K562 (cell line): ENCODE data around the gene NEUROD6. TPM values are rescaled to one million over a fixed set of nuclear protein-coding genes. Genes with fewer than 3 reads are reported as not detected.

Source experiments
- ATAC-seq: fragments of 200-7000 bp; cut with Tn5 transposase; 3 replicates; pipeline ENCODE4 v1.9.1; 2020; ENCODE audit warnings: moderate library complexity
- BruUV-seq: library from RNA; stranded (reverse); fragments of 400-500 nt; replicated peaks from 2 replicates; lab custom pipeline; 2021; lab: Mats Ljungman, UMichigan
- CTCF ChIA-PET: fragments of 300-600 bp; formaldehyde crosslinking; extraction: SDS; loops from one replicate; lab custom pipeline; 2021; ENCODE audit warnings: low intra/inter-chr PET ratio; lab: Yijun Ruan, JAX
- POLR2A ChIA-PET: fragments of 300-600, 350-650 bp; sonication (Branson Sonifier 250); formaldehyde crosslinking; extraction: SDS; loops from one replicate; lab custom pipeline; 2021; ENCODE audit warnings: antibody characterized with exemption, inconsistent platforms; lab: Yijun Ruan, JAX
- DNase-seq, 4 experiments: peaks; one replicate each; pipeline versions ENCODE4 v3.0.0 to v3.0.0-alpha.2; 2011 to 2018; ENCODE audit warnings: low spot score in 3 of 4, mixed read lengths in 3 of 4; ENCODE audit errors: extremely low read depth in 1 of 4
- FAIRE-seq: peaks from 2 replicates; lab custom pipeline; 2011; peaks lifted over from hg19 to GRCh38; lab: Jason Lieb, UNC
- H2AFZ ChIP-seq: 2 replicates; pipeline ENCODE4 v1.6.0; 2011; ENCODE audit warnings: low read depth, low read length, control low read depth, inconsistent platforms
- H3K27ac ChIP-seq: fragments of 200-600 bp; 3 replicates; pipeline ENCODE4 v1.8.0; 2011; ENCODE audit warnings: low read depth, mild to moderate bottlenecking, control low read depth, inconsistent platforms, low read length, moderate library complexity, mixed read lengths; ENCODE audit errors: extremely low read depth
- H3K27me3 ChIP-seq, 2 experiments: fragments of 300-600 bp in 1 of 2; 2 replicates in 1 of 2; 3 replicates in 1 of 2; pipeline versions ENCODE4 v1.6.0 to v1.8.0; 2011; ENCODE audit warnings: inconsistent platforms in 2 of 2, low read length in 2 of 2, mild to moderate bottlenecking in 1 of 2, mixed read lengths in 1 of 2, moderate library complexity in 1 of 2; ENCODE audit not compliant: control insufficient read depth in 2 of 2, insufficient read depth in 2 of 2
- H3K36me3 ChIP-seq: fragments of 300-600 bp; 3 replicates; pipeline ENCODE4 v1.8.0; 2011; ENCODE audit warnings: mild to moderate bottlenecking, low read length, inconsistent platforms; ENCODE audit not compliant: control insufficient read depth, insufficient read depth
- H3K4me1 ChIP-seq, 2 experiments: fragments of 200-600 bp in 1 of 2; replicated peaks in 1 of 2; 2 replicates in 1 of 2; 3 replicates in 1 of 2; pipeline versions ENCODE4 v1.5.1 to v1.8.0; 2011; ENCODE audit warnings: inconsistent platforms in 2 of 2, low read length in 2 of 2, mild to moderate bottlenecking in 1 of 2, mixed read lengths in 1 of 2, moderate library complexity in 1 of 2; ENCODE audit not compliant: control insufficient read depth in 2 of 2, insufficient read depth in 2 of 2
- H3K4me2 ChIP-seq: 2 replicates; pipeline ENCODE4 v1.6.1; 2011; ENCODE audit warnings: low read length, control low read depth, inconsistent platforms, mixed read lengths; ENCODE audit not compliant: insufficient read depth
- H3K4me3 ChIP-seq: fragments of 200-600 bp; sonication (generic), shearing (Covaris generic); 2 replicates; pipeline ENCODE4 v1.5.1; 2016; ENCODE audit warnings: control low read depth, inconsistent platforms
- H3K79me2 ChIP-seq: fragments of 200-600 bp; 3 replicates; pipeline ENCODE4 v1.8.0; 2011; ENCODE audit warnings: low read length, inconsistent platforms; ENCODE audit not compliant: control insufficient read depth, insufficient read depth
- H3K9ac ChIP-seq, 2 experiments: 2 replicates each; pipeline versions ENCODE4 v1.6.0 to v1.6.1; 2011; ENCODE audit warnings: low read depth in 2 of 2, low read length in 2 of 2, control low read depth in 1 of 2, inconsistent platforms in 1 of 2, mild to moderate bottlenecking in 1 of 2, mixed read lengths in 1 of 2; ENCODE audit not compliant: insufficient read depth in 1 of 2
- H3K9me1 ChIP-seq: one replicate; pipeline ENCODE4 v1.6.0; 2011; ENCODE audit warnings: inconsistent platforms, mild to moderate bottlenecking, low read length, moderate library complexity; ENCODE audit not compliant: control insufficient read depth, insufficient read depth
- H3K9me3 ChIP-seq: replicated peaks from 2 replicates; pipeline ENCODE4 v1.5.1; 2011; ENCODE audit warnings: low read depth, low read length, inconsistent platforms; ENCODE audit not compliant: control insufficient read depth, insufficient read depth
- H4K20me1 ChIP-seq: replicated peaks from 2 replicates; pipeline ENCODE4 v1.6.1; 2011; ENCODE audit warnings: low read length, inconsistent platforms, mixed read lengths; ENCODE audit not compliant: control insufficient read depth, insufficient read depth
- ARID3B ChIP-seq: fragments of 250-450 bp; sonication (Bioruptor Pico); IDR thresholded peaks from 2 replicates; pipeline ENCODE4 v1.4.0; 2020; ENCODE audit warnings: borderline replicate concordance
- GATA2 ChIP-seq: sonication (generic); formaldehyde crosslinking; IDR thresholded peaks from 2 replicates; pipeline ENCODE4 v1.4.0; 2020; ENCODE audit warnings: mild to moderate bottlenecking, missing genetic modification reagents
- HMGXB4 ChIP-seq: sonication (generic); formaldehyde crosslinking; IDR thresholded peaks from 2 replicates; pipeline ENCODE4 v1.8.1; 2023; ENCODE audit warnings: mild to moderate bottlenecking, missing genetic modification reagents
- HNRNPLL ChIP-seq: fragments of 200-400 bp; formaldehyde crosslinking; IDR thresholded peaks from 2 replicates; pipeline ENCODE4 v1.6.1; 2017; ENCODE audit warnings: low read length, low read depth, mild to moderate bottlenecking; ENCODE audit not compliant: poor library complexity, severe bottlenecking
- MBD1 ChIP-seq: fragments of 250-450 bp; sonication (Bioruptor Pico); IDR thresholded peaks from 2 replicates; pipeline ENCODE4 v1.8.0; 2022; ENCODE audit warnings: inconsistent platforms
- RAD21 ChIP-seq, 2 experiments: fragments of 250-450 bp in 1 of 2; fragments of 450-650 bp in 1 of 2; sonication (Bioruptor Pico) in 1 of 2; formaldehyde crosslinking in 1 of 2; IDR thresholded peaks in 1 of 2; conservative IDR thresholded peaks in 1 of 2; 2 replicates each; pipeline versions ENCODE4 v1.4.0 to v1.8.0; 2020 to 2022; ENCODE audit warnings: mild to moderate bottlenecking in 2 of 2, moderate library complexity in 1 of 2
- SMARCB1 ChIP-seq: IDR thresholded peaks from 2 replicates; pipeline ENCODE4 v1.6.1; 2011; ENCODE audit warnings: improper control_type of control experiment, low read depth; ENCODE audit not compliant: insufficient read length
- ZKSCAN1 ChIP-seq: fragments of 150-350 bp; IDR thresholded peaks from 2 replicates; pipeline ENCODE4 v1.6.1; 2016; ENCODE audit warnings: low read depth, low read length
- ZNF224 ChIP-seq: sonication (generic); formaldehyde crosslinking; IDR thresholded peaks from 2 replicates; pipeline ENCODE4 v1.8.0; 2022; ENCODE audit warnings: mild to moderate bottlenecking, missing genetic modification reagents
- ZNF778 ChIP-seq: fragments of 450-650 bp; formaldehyde crosslinking; IDR thresholded peaks from 2 replicates; pipeline ENCODE4 v1.4.0; 2020; ENCODE audit warnings: mild to moderate bottlenecking, moderate library complexity
- WGBS: fragments of 100-300 bp; shearing (Covaris generic); methylation state at CpG from one replicate; pipeline ENCODE4 v1.1.6; 2016; ENCODE audit warnings: low coverage, mixed read lengths; ENCODE audit not compliant: insufficient coverage; ENCODE audit errors: missing lambda C conversion rate; 5-methylcytosine and 5-hydroxymethylcytosine counted together
- in situ Hi-C: fragments of 300-500 bp; cut with MboI; formaldehyde crosslinking; loops from 4 replicates; pipeline ENCODE4 v1.15.0; 2018; ENCODE audit warnings: inconsistent platforms, mixed read lengths
- intact Hi-C: fragments of 100-400 bp; cut with micrococcal nuclease; formaldehyde crosslinking; loops from 2 replicates; pipeline ENCODE4 v1.14.2; 2022
- polyA plus RNA-seq, 8 experiments: library from polyadenylated mRNA; depleted of rRNA in 4 of 8; stranded (reverse) in 5 of 8; unstranded in 3 of 8; fragments of >200 nt; fragmentation: Nextera tagmentation in 2 of 8; fragmentation: Illumina TruSeq in 1 of 8; extraction: Ambion mirVana in 2 of 8; extraction: Trizol in 1 of 8; gene quantifications; 2 replicates each; pipeline versions ENCODE4 v1.2.1 to v1.2.3, GENCODE V29; 2011 to 2014; ENCODE audit warnings: inconsistent platforms in 1 of 8, missing spikeins in 1 of 8
- total RNA-seq, 7 experiments: library from RNA; depleted of rRNA in 6 of 7; stranded (reverse); fragments of >200 nt in 6 of 7; fragmentation: Illumina TruSeq in 2 of 7; extraction: Trizol in 2 of 7; gene quantifications; 2 replicates each; pipeline versions ENCODE4 v1.2.1 to v1.2.3, GENCODE V29; 2011 to 2021; ENCODE audit warnings: low replicate concordance in 1 of 7
- TF ChIP-seq, protein P1 (sequence below): sonication (generic); formaldehyde crosslinking; IDR thresholded peaks from 2 replicates; pipeline ENCODE4 v1.8.1; 2023; ENCODE audit warnings: mild to moderate bottlenecking, missing genetic modification reagents

NEUROD6 gene
- total and polyA plus RNA-seq, 9 of the 15 experiments (the other 6 are each of a cell fraction or from before 2014, with no cell fraction given): not detected

DNA sequence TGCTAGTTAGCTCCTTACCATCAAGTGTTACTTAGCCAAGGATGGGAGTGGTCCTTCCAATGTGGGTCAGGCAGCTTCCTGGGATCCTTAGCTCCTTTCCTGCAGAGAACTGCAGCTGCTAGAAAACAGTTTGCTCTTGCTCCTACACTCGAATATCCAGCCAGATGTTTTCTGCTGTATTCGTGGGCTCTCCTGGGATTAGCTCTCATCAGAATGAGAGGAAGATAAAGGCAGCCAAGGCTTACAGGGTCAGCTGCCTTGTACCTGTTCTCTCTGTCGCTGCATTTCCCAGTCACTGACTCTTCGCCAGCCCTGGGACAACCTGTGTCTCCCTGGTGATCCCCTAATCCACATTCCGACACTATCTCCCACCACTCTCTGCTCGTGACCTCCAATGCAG is 29.0 kb downstream of the NEUROD6 start:
- POLR2A ChIA-PET: interaction anchor here (0.6 kb wide), 1 partner anchor 12 kb away, joined by 3 read pairs; no protein-coding TSS in a partner anchor
- H3K4me2 ChIP-seq: no peak overlapping the region
- no peaks in the 10 kb centered on the region for H3K79me2 ChIP-seq
- H3K9ac ChIP-seq: no peak overlapping the region
- CTCF ChIA-PET: no interaction called here
- BruUV-seq: no TSS peak
- in situ Hi-C loops (no loop called here), intact Hi-C loops (no loop called here)
- H3K4me1 ChIP-seq: no peaks in the 10 kb centered on the region
- no peak overlapping the region for H3K27ac ChIP-seq
- WGBS: 0% methylated on average over 6 of the region's 6 CpGs
- no peaks in the 10 kb centered on the region for H3K9me3 ChIP-seq
- no peak overlapping the region for H2AFZ ChIP-seq
- no peak for FAIRE-seq
- H3K27me3 ChIP-seq: peaks cover 0 to 7% of the 10 kb centered on the region in 2 experiments; a peak in 1 of 5 replicates
- no peak overlapping the region for H3K4me3 ChIP-seq
- no peak for DNase-seq
- TF ChIP-seq ZNF224 (CRISPR knock-in tag) (no peak), HNRNPLL (no peak), GATA2 (CRISPR knock-in tag) (no peak), ZNF778 (CRISPR knock-in tag) (no peak), RAD21 (CRISPR knock-in tag; conservative IDR thresholded peaks at IDR 0.05 in 1 of 2, IDR thresholded peaks at IDR 0.05 in 1 of 2) (no peak), ZKSCAN1 (no peak), SMARCB1 (no peak), MBD1 (CRISPR knock-in tag) (no peak), HMGXB4 (CRISPR knock-in tag) (no peak), ARID3B (CRISPR knock-in tag) (no peak)
- TF ChIP-seq, protein P1, sequence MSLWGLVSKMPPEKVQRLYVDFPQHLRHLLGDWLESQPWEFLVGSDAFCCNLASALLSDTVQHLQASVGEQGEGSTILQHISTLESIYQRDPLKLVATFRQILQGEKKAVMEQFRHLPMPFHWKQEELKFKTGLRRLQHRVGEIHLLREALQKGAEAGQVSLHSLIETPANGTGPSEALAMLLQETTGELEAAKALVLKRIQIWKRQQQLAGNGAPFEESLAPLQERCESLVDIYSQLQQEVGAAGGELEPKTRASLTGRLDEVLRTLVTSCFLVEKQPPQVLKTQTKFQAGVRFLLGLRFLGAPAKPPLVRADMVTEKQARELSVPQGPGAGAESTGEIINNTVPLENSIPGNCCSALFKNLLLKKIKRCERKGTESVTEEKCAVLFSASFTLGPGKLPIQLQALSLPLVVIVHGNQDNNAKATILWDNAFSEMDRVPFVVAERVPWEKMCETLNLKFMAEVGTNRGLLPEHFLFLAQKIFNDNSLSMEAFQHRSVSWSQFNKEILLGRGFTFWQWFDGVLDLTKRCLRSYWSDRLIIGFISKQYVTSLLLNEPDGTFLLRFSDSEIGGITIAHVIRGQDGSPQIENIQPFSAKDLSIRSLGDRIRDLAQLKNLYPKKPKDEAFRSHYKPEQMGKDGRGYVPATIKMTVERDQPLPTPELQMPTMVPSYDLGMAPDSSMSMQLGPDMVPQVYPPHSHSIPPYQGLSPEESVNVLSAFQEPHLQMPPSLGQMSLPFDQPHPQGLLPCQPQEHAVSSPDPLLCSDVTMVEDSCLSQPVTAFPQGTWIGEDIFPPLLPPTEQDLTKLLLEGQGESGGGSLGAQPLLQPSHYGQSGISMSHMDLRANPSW: no peak
- no peak for ATAC-seq
- no peaks in the 10 kb centered on the region for H4K20me1 ChIP-seq
- H3K9me1 ChIP-seq: no peaks in the 10 kb centered on the region
- H3K36me3 ChIP-seq: no peaks in the 10 kb centered on the region
